GM12872 (cell line): Measurements from ENCODE around the gene CNGB1.

Source experiments
- CTCF ChIP-seq: IDR thresholded peaks from 3 replicates; pipeline ENCODE4 v1.5.1; 2011; ENCODE audit warnings: low read depth, mild to moderate bottlenecking, low read length, moderate library complexity; ENCODE audit not compliant: insufficient read depth

Gene CNGB1

GRCh38 chr16:57846078-57846697 lies 124.7 kb downstream of the CNGB1 start:
- no peak for TF ChIP-seq CTCF

GRCh38 chr16:57845115-57845514 lies 125.8 kb downstream of the CNGB1 start:
- no peak for TF ChIP-seq CTCF

GRCh38 chr16:57844416-57845030 lies 126.4 kb downstream of the CNGB1 start:
- no peak for TF ChIP-seq CTCF

GRCh38 chr16:57843400-57843799 lies 127.5 kb downstream of the CNGB1 start:
- TF ChIP-seq CTCF, result no peak

GRCh38 chr16:57842601-57843000 lies 128.3 kb downstream of the CNGB1 start:
- TF ChIP-seq CTCF, result no peak

- no peak for TF ChIP-seq CTCF
Measured at GRCh38 chr16:57840833-57841232, 130.1 kb downstream of the CNGB1 start.

GRCh38 chr16:57838161-57838560 lies 132.8 kb downstream of the CNGB1 start:
- no peak for TF ChIP-seq CTCF
